Endothelial cell of umbilical vein (primary cell): ENCODE measurements around the gene RAB1B.

Experiments used
- CTCF ChIP-seq, 2 donors: IDR thresholded peaks; 1 replicate in 1 of 2; 2 replicates in 1 of 2; pipeline ENCODE4 v1.5.1; 2011; ENCODE audit warnings: low read length in 2 of 2, mild to moderate bottlenecking in 2 of 2, moderate library complexity in 2 of 2, control low read depth in 1 of 2, inconsistent platforms in 1 of 2, low read depth in 1 of 2; ENCODE audit not compliant: insufficient read depth in 1 of 2; ENCODE audit errors: extremely low read depth in 1 of 2
- EZH2 ChIP-seq: IDR thresholded peaks from 2 replicates; pipeline ENCODE4 v1.6.1; 2012; ENCODE audit warnings: borderline replicate concordance, low read depth, mild to moderate bottlenecking, moderate library complexity, low read length, inconsistent platforms; ENCODE audit not compliant: severe bottlenecking
- POLR2A ChIP-seq: IDR thresholded peaks from 2 replicates; pipeline ENCODE4 v1.6.1; 2012; ENCODE audit warnings: low read depth, mild to moderate bottlenecking, control low read depth, low read length
- POLR2AphosphoS5 ChIP-seq: IDR thresholded peaks from 2 replicates; pipeline ENCODE4 v1.6.1; 2012; ENCODE audit warnings: low read depth, mild to moderate bottlenecking, control low read depth, low read length, moderate library complexity; ENCODE audit not compliant: insufficient read depth

DNA sequence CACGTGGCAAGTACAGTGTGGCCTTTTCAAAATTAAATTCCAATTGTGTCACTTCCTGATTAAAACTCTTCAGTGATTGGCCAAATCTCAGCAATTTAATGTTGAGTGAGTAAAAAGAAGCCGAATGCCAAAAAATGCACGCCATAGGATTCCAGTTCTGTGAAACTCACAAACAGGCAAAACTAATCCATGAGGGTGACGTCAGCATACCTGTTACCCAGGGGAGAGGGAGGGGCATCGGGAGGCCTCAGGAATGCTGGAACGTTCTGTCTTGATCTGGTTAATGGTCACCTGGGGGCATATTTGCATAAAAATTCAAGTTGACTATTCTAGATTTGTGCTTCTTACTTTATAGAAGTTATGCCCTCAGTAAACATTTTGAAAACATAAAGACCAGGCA lies 39.9 kb upstream of the RAB1B start:
- TF ChIP-seq CTCF (IDR thresholded peaks at IDR 0.05; ENCODE audit: extremely low read depth in 1 of 2, insufficient read depth in 1 of 2, low read depth in 1 of 2, low read length in 2 of 2), result no peak
- TF ChIP-seq EZH2, result no peak
- TF ChIP-seq POLR2AphosphoS5, result no peak
- no peak for TF ChIP-seq POLR2A
